WTC11 (cell line): ENCODE measurements around the gene FOXJ2. TPM values are rescaled to one million over a fixed set of nuclear protein-coding genes. Genes with fewer than 3 reads are reported as not detected.
"Not testable (repeated sequence)": the region's sequence is repeated elsewhere in the genome, so short reads cannot be mapped to it uniquely, and the experiment has no call there.

ENCODE experiments used
- ATAC-seq: fragments of 200-7000 bp; cut with Tn5 transposase; 2 replicates; pipeline ENCODE4 v1.10.0; 2021; ENCODE audit warnings: mild to moderate bottlenecking, moderate library complexity
- Bru-seq: library from RNA; stranded (reverse); fragments of 400-500 nt; gene quantifications from one replicate; lab custom pipeline; 2021; lab: Mats Ljungman, UMichigan
- CTCF ChIA-PET: fragments of 300-600 bp; sonication (Branson Sonifier 250); formaldehyde crosslinking; loops from one replicate; lab custom pipeline; 2021; ENCODE audit warnings: antibody characterized with exemption; lab: Charles Lee
- POLR2A ChIA-PET: fragments of 350-600 bp; sonication (Branson Sonifier 250); formaldehyde crosslinking; loops from one replicate; lab custom pipeline; 2021; ENCODE audit warnings: antibody characterized with exemption; lab: Charles Lee
- DNase-seq: peaks from one replicate; pipeline ENCODE4 v3.0.0; 2021; ENCODE audit warnings: low spot score
- H3K27ac Mint-ChIP-seq: 2 replicates; pipeline ENCODE4 v1.8.0; 2021; ENCODE audit warnings: mixed read lengths
- H3K27me3 Mint-ChIP-seq: 2 replicates; pipeline ENCODE4 v1.8.0; 2021; ENCODE audit warnings: low read depth, mild to moderate bottlenecking, moderate library complexity, mixed read lengths
- H3K36me3 Mint-ChIP-seq: 2 replicates; pipeline ENCODE4 v1.8.0; 2021; ENCODE audit warnings: mixed read lengths
- H3K4me1 Mint-ChIP-seq: 2 replicates; pipeline ENCODE4 v1.8.0; 2022; ENCODE audit warnings: mixed read lengths
- H3K4me3 Mint-ChIP-seq: 2 replicates; pipeline ENCODE4 v1.8.0; 2021; ENCODE audit warnings: mild to moderate bottlenecking, moderate library complexity, mixed read lengths
- H3K9me3 Mint-ChIP-seq: 2 replicates; pipeline ENCODE4 v1.8.0; 2021; ENCODE audit warnings: mixed read lengths
- AR ChIP-seq: fragments of 250-450 bp; sonication (Bioruptor Pico); IDR thresholded peaks from 2 replicates; pipeline ENCODE4 v1.9.0; 2021; ENCODE audit warnings: mild to moderate bottlenecking
- ATF3 ChIP-seq: sonication (generic); formaldehyde crosslinking; conservative IDR thresholded peaks from 2 replicates; pipeline ENCODE4 v1.8.1; 2022; ENCODE audit warnings: mild to moderate bottlenecking, missing genetic modification reagents
- CREB1 ChIP-seq: sonication (generic); formaldehyde crosslinking; IDR thresholded peaks from 2 replicates; pipeline ENCODE4 v1.8.0; 2023; ENCODE audit warnings: mild to moderate bottlenecking, missing genetic modification reagents
- CTCF ChIP-seq: fragments of 200-600 bp; IDR thresholded peaks from 2 replicates; pipeline ENCODE4 v1.8.0; 2022; ENCODE audit warnings: antibody characterized with exemption
- ELF4 ChIP-seq: sonication (generic); formaldehyde crosslinking; IDR thresholded peaks from 2 replicates; pipeline ENCODE4 v1.8.1; 2022; ENCODE audit warnings: low read depth, mild to moderate bottlenecking, moderate library complexity, missing genetic modification reagents
- ERG ChIP-seq: fragments of 250-450 bp; sonication (Bioruptor Pico); IDR thresholded peaks from 2 replicates; pipeline ENCODE4 v1.8.0; 2021; ENCODE audit warnings: mild to moderate bottlenecking
- ESRRA ChIP-seq: sonication (generic); formaldehyde crosslinking; IDR thresholded peaks from 2 replicates; pipeline ENCODE4 v1.8.1; 2022; ENCODE audit warnings: mild to moderate bottlenecking, missing genetic modification reagents, borderline replicate concordance
- FOXK1 ChIP-seq: sonication (generic); formaldehyde crosslinking; IDR thresholded peaks from 2 replicates; pipeline ENCODE4 v1.8.0; 2022; ENCODE audit warnings: mild to moderate bottlenecking, moderate library complexity, missing genetic modification reagents
- FOXP1 ChIP-seq: sonication (generic); formaldehyde crosslinking; IDR thresholded peaks from 2 replicates; pipeline ENCODE4 v1.8.0; 2022; ENCODE audit warnings: missing genetic modification reagents, mild to moderate bottlenecking, moderate library complexity, borderline replicate concordance
- KAT7 ChIP-seq: sonication (generic); formaldehyde crosslinking; IDR thresholded peaks from 2 replicates; pipeline ENCODE4 v1.8.1; 2023; ENCODE audit warnings: missing genetic modification reagents, mild to moderate bottlenecking, borderline replicate concordance
- MYBL2 ChIP-seq: sonication (generic); formaldehyde crosslinking; IDR thresholded peaks from 2 replicates; pipeline ENCODE4 v1.8.1; 2023; ENCODE audit warnings: mild to moderate bottlenecking, moderate library complexity, missing genetic modification reagents
- NFATC4 ChIP-seq: fragments of 250-450 bp; sonication (Bioruptor Pico); IDR thresholded peaks from 2 replicates; pipeline ENCODE4 v1.9.0; 2021; ENCODE audit warnings: mild to moderate bottlenecking
- NFYB ChIP-seq: sonication (generic); formaldehyde crosslinking; conservative IDR thresholded peaks from 2 replicates; pipeline ENCODE4 v1.8.0; 2022; ENCODE audit warnings: low read depth, missing genetic modification reagents
- NR1H2 ChIP-seq: sonication (generic); formaldehyde crosslinking; IDR thresholded peaks from 2 replicates; pipeline ENCODE4 v1.9.0; 2021; ENCODE audit warnings: mild to moderate bottlenecking, moderate library complexity, missing genetic modification reagents
- SP1 ChIP-seq: sonication (generic); formaldehyde crosslinking; conservative IDR thresholded peaks from 2 replicates; pipeline ENCODE4 v1.8.1; 2022; ENCODE audit warnings: missing genetic modification reagents
- TCF7 ChIP-seq: sonication (generic); formaldehyde crosslinking; IDR thresholded peaks from 2 replicates; pipeline ENCODE4 v1.8.0; 2022; ENCODE audit warnings: mild to moderate bottlenecking, low read depth, missing genetic modification reagents, moderate library complexity
- TEAD1 ChIP-seq: sonication (generic); formaldehyde crosslinking; IDR thresholded peaks from 2 replicates; pipeline ENCODE4 v1.8.0; 2022; ENCODE audit warnings: mild to moderate bottlenecking, missing genetic modification reagents
- TP53 ChIP-seq: sonication (generic); formaldehyde crosslinking; IDR thresholded peaks from 2 replicates; pipeline ENCODE4 v1.8.1; 2023; ENCODE audit warnings: mild to moderate bottlenecking, missing genetic modification reagents
- ZNF121 ChIP-seq: sonication (generic); formaldehyde crosslinking; IDR thresholded peaks from 2 replicates; pipeline ENCODE4 v1.8.0; 2023; ENCODE audit warnings: missing genetic modification reagents
- ZNF219 ChIP-seq: sonication (generic); formaldehyde crosslinking; IDR thresholded peaks from 2 replicates; pipeline ENCODE4 v1.8.0; 2023; ENCODE audit warnings: missing genetic modification reagents, mild to moderate bottlenecking, borderline replicate concordance
- ZNF416 ChIP-seq: fragments of 250-450 bp; sonication (Bioruptor Pico); IDR thresholded peaks from 2 replicates; pipeline ENCODE4 v1.9.0; 2021; ENCODE audit warnings: mild to moderate bottlenecking, inconsistent platforms
- ZNF423 ChIP-seq: fragments of 250-450 bp; sonication (Bioruptor Pico); IDR thresholded peaks from 2 replicates; pipeline ENCODE4 v2.1.2; 2022; ENCODE audit warnings: mild to moderate bottlenecking, moderate library complexity
- long read RNA-seq, 3 experiments: library from RNA in 1 of 3; library from capped mRNA in 1 of 3; library from polyadenylated mRNA in 1 of 3; unstranded in 2 of 3; stranded (forward) in 1 of 3; transcript quantifications; one replicate each; pipeline ENCODE4 v2.0.0, GENCODE V29; 2021
- total RNA-seq: library from RNA; stranded (reverse); gene quantifications from 3 replicates; pipeline ENCODE4 v1.2.3, GENCODE V29; 2021
- TF ChIP-seq, protein P1 (sequence below): sonication (generic); formaldehyde crosslinking; IDR thresholded peaks from 2 replicates; pipeline ENCODE4 v1.8.1; 2023; ENCODE audit warnings: mild to moderate bottlenecking, moderate library complexity, missing genetic modification reagents
- TF ChIP-seq, protein P2 (sequence below): sonication (generic); formaldehyde crosslinking; IDR thresholded peaks from 2 replicates; pipeline ENCODE4 v1.8.0; 2023; ENCODE audit warnings: missing genetic modification reagents

FOXJ2 gene
- total RNA-seq (10.3 to 12.7 TPM (median 10.4 TPM) in 3 replicates), Bru-seq, nascent RNA (percentile 63 among the genes with signal in this experiment)
- long read RNA-seq, experiment 1, full-length matches to known transcripts: 30 of 49 reads
- long read RNA-seq, experiment 1, partial matches to known transcripts: 5 of 49 reads
- long read RNA-seq, experiment 1, other reads (novel, unspliced or antisense): 14 of 49 reads
- long read RNA-seq, experiment 2, full-length matches to known transcripts: 4 of 19 reads
- long read RNA-seq, experiment 2, partial matches to known transcripts: 2 of 19 reads
- long read RNA-seq, experiment 2, other reads (novel, unspliced or antisense): 13 of 19 reads
- long read RNA-seq, experiment 3, partial matches to known transcripts: 0 of 3 reads
- long read RNA-seq, experiment 3, other reads (novel, unspliced or antisense): 3 of 3 reads

GRCh38 chr12:8032242-8033152, at the start of gene FOXJ2:
FOXJ2 (plus strand) TSS chr12:8032716; CDS start chr12:8039833, 7,117 bp downstream.
- H3K27ac Mint-ChIP-seq: peak within 1 kb of the TSS; percentile 90
- ATAC-seq (peak; percentile 65), DNase-seq (peak; percentile 69)
- ChIA-PET CTCF (interaction anchor here (2.9 kb wide), 1 partner anchor 13 kb away, joined by 18 read pairs; no protein-coding TSS in a partner anchor), POLR2A (interaction anchor here (0.9 kb wide), 1 partner anchor 96 kb away, joined by 5 read pairs; no protein-coding TSS in a partner anchor)
- H3K4me1 Mint-ChIP-seq: peaks cover 53% of the 10 kb centered on the region
- no peaks in the 10 kb centered on the region for H3K9me3 Mint-ChIP-seq
- TF ChIP-seq ELF4 (CRISPR knock-in tag): no peak
- 0 out of 2 replicates have a peak, but pooled peaks have one; percentile 13 for TF ChIP-seq FOXP1 (CRISPR knock-in tag)
- TF ChIP-seq CREB1 (CRISPR knock-in tag): no peak
- peak; percentile 93 for TF ChIP-seq ZNF121
- peak; percentile 51; the same call in 1 of the 2 replicates for TF ChIP-seq ZNF423 (CRISPR knock-in tag)
- TF ChIP-seq TEAD1 (CRISPR knock-in tag): no peak
- TF ChIP-seq CTCF: no peak
- TF ChIP-seq ATF3 (CRISPR knock-in tag): no peak
- TF ChIP-seq NR1H2 (CRISPR knock-in tag): no peak
- TF ChIP-seq ESRRA (CRISPR knock-in tag): no peak
- TF ChIP-seq, protein P1, sequence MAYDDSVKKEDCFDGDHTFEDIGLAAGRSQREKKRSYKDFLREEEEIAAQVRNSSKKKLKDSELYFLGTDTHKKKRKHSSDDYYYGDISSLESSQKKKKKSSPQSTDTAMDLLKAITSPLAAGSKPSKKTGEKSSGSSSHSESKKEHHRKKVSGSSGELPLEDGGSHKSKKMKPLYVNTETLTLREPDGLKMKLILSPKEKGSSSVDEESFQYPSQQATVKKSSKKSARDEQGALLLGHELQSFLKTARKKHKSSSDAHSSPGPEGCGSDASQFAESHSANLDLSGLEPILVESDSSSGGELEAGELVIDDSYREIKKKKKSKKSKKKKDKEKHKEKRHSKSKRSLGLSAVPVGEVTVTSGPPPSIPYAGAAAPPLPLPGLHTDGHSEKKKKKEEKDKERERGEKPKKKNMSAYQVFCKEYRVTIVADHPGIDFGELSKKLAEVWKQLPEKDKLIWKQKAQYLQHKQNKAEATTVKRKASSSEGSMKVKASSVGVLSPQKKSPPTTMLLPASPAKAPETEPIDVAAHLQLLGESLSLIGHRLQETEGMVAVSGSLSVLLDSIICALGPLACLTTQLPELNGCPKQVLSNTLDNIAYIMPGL (CRISPR knock-in tag): peak; percentile 69; the same call in 1 of the 2 replicates
- TF ChIP-seq ERG (CRISPR knock-in tag): no peak
- no peak for TF ChIP-seq MYBL2 (CRISPR knock-in tag)
- 0 out of 2 replicates have a peak, but pooled peaks have one; percentile 36 for TF ChIP-seq TP53 (CRISPR knock-in tag)
- TF ChIP-seq, protein P2, sequence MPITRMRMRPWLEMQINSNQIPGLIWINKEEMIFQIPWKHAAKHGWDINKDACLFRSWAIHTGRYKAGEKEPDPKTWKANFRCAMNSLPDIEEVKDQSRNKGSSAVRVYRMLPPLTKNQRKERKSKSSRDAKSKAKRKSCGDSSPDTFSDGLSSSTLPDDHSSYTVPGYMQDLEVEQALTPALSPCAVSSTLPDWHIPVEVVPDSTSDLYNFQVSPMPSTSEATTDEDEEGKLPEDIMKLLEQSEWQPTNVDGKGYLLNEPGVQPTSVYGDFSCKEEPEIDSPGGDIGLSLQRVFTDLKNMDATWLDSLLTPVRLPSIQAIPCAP (CRISPR knock-in tag): no peak
- no peak for TF ChIP-seq NFYB (CRISPR knock-in tag)
- TF ChIP-seq KAT7 (CRISPR knock-in tag): 0 out of 2 replicates have a peak, but pooled peaks have one; percentile 27
- no peak for TF ChIP-seq AR (CRISPR knock-in tag)
- 0 out of 2 replicates have a peak, but pooled peaks have one; percentile 8 for TF ChIP-seq FOXK1 (CRISPR knock-in tag)
- no peak for TF ChIP-seq TCF7 (CRISPR knock-in tag)
- no peak for TF ChIP-seq NFATC4 (CRISPR knock-in tag)
- no peak for TF ChIP-seq ZNF416 (CRISPR knock-in tag)
- TF ChIP-seq SP1 (CRISPR knock-in tag): no peak
- no peak for TF ChIP-seq ZNF219
- H3K27me3 Mint-ChIP-seq: no peaks in the 10 kb centered on the region
- H3K36me3 Mint-ChIP-seq: no peaks in the 10 kb centered on the region
- H3K4me3 Mint-ChIP-seq: peak within 1 kb of the TSS; percentile 86

DNA sequence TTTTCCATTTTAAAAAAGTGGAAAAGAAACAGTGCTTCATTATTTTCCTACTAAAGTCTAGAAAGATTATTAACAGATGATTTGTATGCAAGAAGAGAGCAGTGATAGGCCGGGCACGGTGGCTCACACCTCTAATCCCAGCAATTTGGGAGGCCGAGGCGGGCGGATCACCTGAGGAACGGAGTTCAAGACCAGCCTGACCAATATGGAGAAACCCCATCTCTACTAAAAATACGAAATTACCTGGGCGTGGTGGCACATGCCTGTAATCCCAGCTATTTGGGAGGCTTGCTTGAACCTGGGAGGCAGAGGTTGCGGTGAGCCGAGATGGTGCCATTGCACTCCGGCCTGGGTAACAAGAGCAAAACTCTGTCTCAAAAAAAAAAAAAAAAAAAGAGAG, 49.5 kb upstream of the FOXJ2 start:
- H3K36me3 Mint-ChIP-seq, H3K27me3 Mint-ChIP-seq, POLR2A ChIA-PET, ATAC-seq, DNase-seq, H3K4me3 Mint-ChIP-seq, H3K9me3 Mint-ChIP-seq, H3K27ac Mint-ChIP-seq: not testable (repeated sequence)
- CTCF ChIA-PET: interaction anchor here (2.8 kb wide), 1 partner anchor 50 kb away, joined by 11 read pairs; no protein-coding TSS in a partner anchor
- peaks cover 24% of the 10 kb centered on the region for H3K4me1 Mint-ChIP-seq
